Right cardiac atrium (tissue), 5 donors: ENCODE results near the gene SMPD2. TPM values are rescaled to one million over a fixed set of nuclear protein-coding genes. Genes with fewer than 3 reads are reported as not detected.

Experiments used
- ATAC-seq, 2 donors: fragments of 200-7000 bp; cut with Tn5 transposase; one replicate each; pipeline versions ENCODE4 v1.8.0 to v1.9.1; 2020; ENCODE audit warnings: moderate library complexity in 2 of 2, mild to moderate bottlenecking in 1 of 2
- DNase-seq, 3 donors: peaks; one replicate each; pipeline ENCODE4 v3.0.0-alpha.2; 2020
- H3K27ac ChIP-seq: one replicate; pipeline ENCODE4 v1.5.1; 2013; ENCODE audit warnings: mild to moderate bottlenecking, low read length, control low read depth, moderate library complexity
- H3K27me3 ChIP-seq: one replicate; pipeline ENCODE4 v1.6.1; 2013; ENCODE audit not compliant: control insufficient read depth, insufficient read depth
- H3K4me1 ChIP-seq: one replicate; pipeline ENCODE4 v1.6.1; 2013; ENCODE audit warnings: low read length; ENCODE audit not compliant: control insufficient read depth, insufficient read depth
- H3K4me3 ChIP-seq: one replicate; pipeline ENCODE4 v1.5.1; 2013; ENCODE audit warnings: low read length, control low read depth
- H3K9me3 ChIP-seq: one replicate; pipeline ENCODE4 v1.6.1; 2013; ENCODE audit warnings: low read length; ENCODE audit not compliant: control insufficient read depth
- WGBS: extraction: QIAGEN DNeasy Blood & Tissue Kit; methylation state at CpG from one replicate; pipeline ENCODE4 v1.1.7; 2013; 5-methylcytosine and 5-hydroxymethylcytosine counted together
- intact Hi-C, 4 donors: fragments of 100-400 bp; cut with DNase I; formaldehyde crosslinking; loops; one replicate each; pipeline versions ENCODE4 v1.11.0 to v1.14.0; 2022 to 2023
- polyA plus RNA-seq: library from polyadenylated mRNA; stranded (reverse); fragments of 200-250 nt; gene quantifications from one replicate; pipeline ENCODE4 v1.2.3, GENCODE V29; 2013
- total RNA-seq, 4 donors: library from RNA; stranded (reverse); fragmentation: NEBNext Ultra II Directional; extraction: Animal tissue kit (Norgen Biotek cat#: 25700); gene quantifications; one replicate each; pipeline ENCODE4 v1.2.1, GENCODE V29; 2021
- donor health status: healthy with polysubstance abuse.
- donor health status: DM: no; HTN: yes; CAD: no.
- donor health status: DM: no; HTN: no; CAD: no.
- donor health status: DM: no; HTN: yes; CAD: no; lungs with severe emphysema.
- donor health status: DM: yes; HTN: yes; CAD: no.

The SMPD2 gene
- total and polyA plus RNA-seq, 5 donors, result 4.6 to 6.7 (median 5.7) TPM

GRCh38 chr6:109447087-109447486 lies 6.6 kb downstream of the SMPD2 start:
- Histone ChIP-seq H3K9me3 (no peaks in the 10 kb centered on the region), H3K27ac (no peak overlapping the region), H3K4me1 (no peaks in the 10 kb centered on the region), H3K4me3 (no peak overlapping the region), H3K27me3 (no peaks in the 10 kb centered on the region)
- intact Hi-C loops, result no loop called here
- WGBS, result 96% methylated on average over 10 of the region's 10 CpGs
- ATAC-seq, result no peak
- no peak for DNase-seq

DNA sequence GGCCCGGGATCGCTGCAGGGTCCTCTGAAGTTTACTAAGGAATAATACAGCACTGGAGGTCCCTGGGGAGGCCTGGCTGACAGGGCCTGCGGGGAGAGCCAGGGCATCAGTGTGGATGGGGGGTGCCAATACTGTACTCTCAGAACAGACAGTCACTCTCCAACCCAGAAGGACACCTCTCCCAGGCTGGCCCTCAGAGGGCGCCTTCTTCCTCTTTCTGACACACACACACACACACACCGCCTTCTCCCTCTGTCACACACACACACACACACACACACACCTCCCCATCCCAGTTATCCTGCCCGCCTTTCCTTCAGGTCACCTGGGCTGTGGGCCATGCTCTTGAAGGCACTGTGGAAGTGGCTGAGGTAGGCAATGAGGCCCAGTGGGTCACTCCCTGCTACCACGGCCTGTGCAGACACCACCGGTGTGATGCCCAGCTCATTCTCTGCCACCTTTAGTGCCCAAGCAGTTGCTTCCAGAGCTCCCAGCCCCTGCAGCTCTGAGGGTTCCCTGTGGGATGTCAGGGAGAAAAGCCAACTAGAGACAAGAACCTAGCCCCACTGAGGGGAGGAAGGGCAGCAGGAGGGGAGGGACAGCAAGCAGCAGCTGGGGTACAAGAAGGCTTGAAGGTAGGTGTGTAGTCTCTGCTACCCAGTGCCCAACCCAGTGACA lies 7.5 kb downstream of the SMPD2 start:
- peak in 1 of 2 donors; percentile 4 for ATAC-seq
- Histone ChIP-seq H3K4me3 (no peak overlapping the region), H3K27me3 (no peaks in the 10 kb centered on the region), H3K9me3 (no peaks in the 10 kb centered on the region), H3K27ac (no peak overlapping the region), H3K4me1 (no peaks in the 10 kb centered on the region)
- intact Hi-C loops, result no loop called here
- WGBS, result 81% methylated on average over 8 of the region's 8 CpGs
- peak in 1 of 3 donors; percentile 52 for DNase-seq

DNA sequence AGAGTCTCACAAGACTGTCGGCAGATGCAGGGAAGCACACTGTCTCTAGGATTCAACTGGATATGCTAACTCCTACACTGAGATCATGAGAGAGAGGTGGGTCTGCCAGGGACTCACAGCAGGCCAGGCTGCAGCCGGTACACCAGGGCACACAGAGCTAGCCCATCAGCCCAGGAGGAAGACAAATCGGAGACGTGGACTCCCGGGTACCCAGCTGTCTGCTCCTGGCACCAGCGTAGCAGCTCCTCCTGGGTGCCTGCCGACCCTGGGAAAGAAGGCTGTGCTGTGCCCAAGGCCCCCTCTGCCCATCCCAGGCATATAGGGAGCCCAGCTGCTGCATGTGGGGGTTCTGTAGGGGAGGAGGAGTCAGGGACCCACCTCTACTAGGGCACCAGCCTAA lies 8.1 kb downstream of the SMPD2 start:
- Histone ChIP-seq H3K4me3 (no peak overlapping the region), H3K27ac (no peak overlapping the region), H3K4me1 (no peaks in the 10 kb centered on the region), H3K27me3 (no peaks in the 10 kb centered on the region), H3K9me3 (no peaks in the 10 kb centered on the region)
- ATAC-seq (no peak), DNase-seq (peak in 1 of 3 donors; percentile 53)
- 79% methylated on average over 7 of the region's 7 CpGs for WGBS
- intact Hi-C loops, result no loop called here

DNA sequence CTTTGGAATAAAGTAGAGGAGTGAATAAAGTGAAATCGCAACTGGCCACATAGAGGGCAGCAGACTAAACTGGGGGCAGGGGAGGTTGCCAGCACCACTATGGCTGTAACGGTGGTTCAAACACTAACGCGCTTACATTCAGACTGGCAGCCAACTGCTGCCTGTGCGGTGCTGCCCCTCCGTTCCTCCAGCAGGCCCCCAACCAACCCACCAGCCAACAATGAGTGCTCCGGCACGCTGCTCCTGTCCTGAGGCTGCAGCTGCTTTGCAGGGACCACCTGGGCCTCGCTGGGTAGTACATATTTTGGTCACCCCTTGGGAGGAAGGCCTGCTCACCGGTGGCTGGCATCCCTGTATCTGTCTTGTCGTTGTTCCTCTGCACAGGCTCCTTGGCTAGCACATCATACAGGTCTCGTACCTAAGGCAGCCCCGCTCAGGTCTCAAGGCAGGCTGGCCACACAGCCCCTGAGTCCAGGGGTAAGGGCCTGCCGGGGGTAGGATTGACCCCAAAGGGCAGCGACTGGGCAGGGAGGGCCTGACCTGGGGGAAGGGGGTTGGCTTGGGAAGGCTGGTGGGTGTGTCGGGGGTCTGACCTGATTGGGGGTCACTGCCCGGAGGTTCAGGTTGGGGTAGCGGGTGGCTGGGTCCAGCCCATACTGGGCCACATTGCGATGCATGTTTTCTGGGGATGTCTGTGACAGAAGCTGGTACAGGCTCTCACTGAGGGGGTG lies 8.7 kb downstream of the SMPD2 start:
- H3K9me3 ChIP-seq, result no peaks in the 10 kb centered on the region
- H3K4me3 ChIP-seq, result no peak overlapping the region
- DNase-seq (peak in 1 of 3 donors; percentile 50), ATAC-seq (no peak)
- intact Hi-C loops, result no loop called here
- H3K4me1 ChIP-seq, result no peaks in the 10 kb centered on the region
- H3K27ac ChIP-seq, result no peak overlapping the region
- WGBS, result 87% methylated on average over 19 of the region's 19 CpGs
- H3K27me3 ChIP-seq, result no peaks in the 10 kb centered on the region

GRCh38 chr6:109449795-109450673 lies 9.5 kb downstream of the SMPD2 start:
- DNase-seq (peak in 1 of 3 donors; percentile 60), ATAC-seq (no peak)
- Histone ChIP-seq H3K4me3 (no peak overlapping the region), H3K27ac (no peak overlapping the region), H3K27me3 (no peaks in the 10 kb centered on the region), H3K9me3 (no peaks in the 10 kb centered on the region), H3K4me1 (no peaks in the 10 kb centered on the region)
- intact Hi-C loops, result no loop called here
- WGBS, result 84% methylated on average over 16 of the region's 16 CpGs

DNA sequence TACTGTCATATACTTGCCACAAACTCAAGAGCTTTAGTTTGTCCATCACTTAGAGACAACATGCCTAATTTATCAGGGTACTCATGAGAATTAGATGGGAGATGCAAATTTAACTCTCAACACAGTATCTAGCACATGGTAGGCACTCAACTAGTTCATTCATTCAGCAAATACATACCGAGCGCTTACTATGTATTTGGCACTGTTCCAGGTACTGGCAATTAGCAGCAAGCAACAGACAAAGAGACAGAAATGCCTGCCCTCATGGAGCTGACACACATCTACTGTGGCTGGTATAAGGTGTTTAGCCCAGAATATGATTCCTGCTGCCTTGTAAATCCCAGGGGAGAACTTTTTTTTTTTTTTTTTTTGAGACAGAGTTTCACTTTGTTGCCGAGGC lies 10.3 kb downstream of the SMPD2 start:
- Histone ChIP-seq H3K4me3 (no peak overlapping the region), H3K9me3 (no peaks in the 10 kb centered on the region), H3K27me3 (no peaks in the 10 kb centered on the region), H3K27ac (no peak overlapping the region), H3K4me1 (no peaks in the 10 kb centered on the region)
- ATAC-seq (no peak), DNase-seq (no peak)
- intact Hi-C loops, result no loop called here
- 80% methylated on average over 3 of the region's 3 CpGs for WGBS

GRCh38 chr6:109451376-109451775 lies 10.9 kb downstream of the SMPD2 start:
- H3K27ac ChIP-seq, result no peak overlapping the region
- intact Hi-C loops, result no loop called here
- ATAC-seq (no peak), DNase-seq (no peak)
- no peaks in the 10 kb centered on the region for H3K27me3 ChIP-seq
- H3K9me3 ChIP-seq, result no peaks in the 10 kb centered on the region
- H3K4me3 ChIP-seq, result no peak overlapping the region
- 96% methylated on average over 7 of the region's 7 CpGs for WGBS
- H3K4me1 ChIP-seq, result no peaks in the 10 kb centered on the region

DNA sequence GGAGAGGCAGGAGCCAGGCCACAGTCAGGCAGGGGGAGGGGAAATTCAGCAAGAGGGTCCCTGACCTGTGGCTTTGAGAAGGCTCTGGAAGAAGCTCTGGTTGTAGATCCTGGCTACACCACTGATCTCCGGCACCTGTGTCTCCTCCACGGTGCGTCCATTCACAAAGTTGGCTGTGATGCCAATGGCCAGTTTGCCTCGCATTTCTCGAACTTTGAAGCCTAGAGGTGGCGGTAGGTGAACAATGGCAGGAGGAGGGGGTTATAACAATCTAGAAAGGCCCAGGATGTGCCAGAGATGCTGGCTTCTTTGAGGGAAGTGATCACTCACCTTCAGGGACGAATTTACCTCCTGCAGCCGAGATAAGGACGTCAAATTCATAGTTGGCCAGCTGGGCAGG lies 11.7 kb downstream of the SMPD2 start:
- no peak for ATAC-seq
- 90% methylated on average over 9 of the region's 9 CpGs for WGBS
- DNase-seq, result no peak
- intact Hi-C loops, result no loop called here
- no peak overlapping the region for H3K27ac ChIP-seq
- no peaks in the 10 kb centered on the region for H3K27me3 ChIP-seq
- H3K4me1 ChIP-seq, result no peaks in the 10 kb centered on the region
- H3K4me3 ChIP-seq, result no peak overlapping the region
- H3K9me3 ChIP-seq, result no peaks in the 10 kb centered on the region

DNA sequence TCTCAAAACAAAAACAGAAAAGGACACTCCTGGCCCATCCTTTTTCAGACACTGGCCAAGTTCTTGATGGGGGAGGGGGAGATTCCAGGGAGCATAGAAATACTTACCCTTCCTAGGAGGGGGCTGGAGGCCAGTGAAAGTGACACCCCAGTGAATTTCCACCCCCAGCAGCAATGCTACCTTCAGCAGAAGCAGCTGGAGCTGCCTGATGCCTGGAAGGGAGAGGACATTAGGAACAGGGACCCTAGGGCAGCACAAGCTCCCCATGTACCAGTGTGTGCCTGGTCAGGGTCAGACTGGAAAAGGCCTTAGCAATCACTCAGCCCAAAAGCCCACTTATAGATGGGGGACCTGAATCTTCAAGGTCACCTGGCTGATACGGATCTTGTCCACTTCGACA lies 12.6 kb downstream of the SMPD2 start:
- intact Hi-C loops, result no loop called here
- Histone ChIP-seq H3K4me3 (no peak overlapping the region), H3K4me1 (no peaks in the 10 kb centered on the region), H3K27me3 (no peaks in the 10 kb centered on the region), H3K27ac (no peak overlapping the region), H3K9me3 (no peaks in the 10 kb centered on the region)
- ATAC-seq (no peak), DNase-seq (no peak)
- 91% methylated on average over 2 of the region's 2 CpGs for WGBS

GRCh38 chr6:109453594-109454495 lies 13.3 kb downstream of the SMPD2 start:
- ATAC-seq (no peak), DNase-seq (peak in 2 of 3 donors; percentile 49 to 71)
- Histone ChIP-seq H3K4me3 (no peak overlapping the region), H3K4me1 (no peaks in the 10 kb centered on the region), H3K27me3 (no peaks in the 10 kb centered on the region), H3K27ac (no peak overlapping the region), H3K9me3 (no peaks in the 10 kb centered on the region)
- intact Hi-C loops, result no loop called here
- WGBS, result 92% methylated on average over 27 of the region's 27 CpGs
